GM12872 (cell line): ENCODE results near the gene DBN1.

ENCODE experiments used
- CTCF ChIP-seq: IDR thresholded peaks from 3 replicates; pipeline ENCODE4 v1.5.1; 2011; ENCODE audit warnings: low read depth, mild to moderate bottlenecking, low read length, moderate library complexity; ENCODE audit not compliant: insufficient read depth

The DBN1 gene

GRCh38 chr5:177427211-177427822 is 46.1 kb downstream of the DBN1 start:
- no peak for TF ChIP-seq CTCF

GRCh38 chr5:177426566-177427210 is 46.7 kb downstream of the DBN1 start, which contains the start of gene GRK6:
Gene GRK6, plus strand, starts transcription at chr5:177426676. Its CDS starts 170 bp downstream, at chr5:177426846.
- no peak for TF ChIP-seq CTCF

- TF ChIP-seq CTCF: no peak
These were observed 47.5 kb downstream of the DBN1 start for GRCh38 chr5:177425801-177426565.

- TF ChIP-seq CTCF: no peak
These were observed 48.1 kb downstream of the DBN1 start for GRCh38 chr5:177425196-177425800.

GRCh38 chr5:177423671-177424070 is 49.8 kb downstream of the DBN1 start:
- TF ChIP-seq CTCF: no peak

GRCh38 chr5:177421062-177421798 is 52.2 kb downstream of the DBN1 start:
- TF ChIP-seq CTCF: no peak

- no peak for TF ChIP-seq CTCF
These were observed 54.4 kb downstream of the DBN1 start for GRCh38 chr5:177419046-177419445.
